GM10266 (cell line): ENCODE measurements around the gene TBC1D7.
A peak's percentile ranks its signal among the peaks of the same experiment; 100 is the strongest.

Source experiments
- DNase-seq: peaks from one replicate; pipeline ENCODE4 v3.0.0; 2012; ENCODE audit errors: extremely low spot score
- CTCF ChIP-seq: IDR thresholded peaks from 2 replicates; pipeline ENCODE4 v1.5.1; 2012; ENCODE audit warnings: mild to moderate bottlenecking, low read depth; ENCODE audit not compliant: control insufficient read depth, insufficient read depth; ENCODE audit errors: missing control alignments

Gene TBC1D7

GRCh38 chr6:13260101-13260598 is 68.2 kb downstream of the TBC1D7 start:
- no peak for DNase-seq
- TF ChIP-seq CTCF, result no peak

GRCh38 chr6:13259393-13259792 is 68.9 kb downstream of the TBC1D7 start:
- peak; percentile 63 for DNase-seq
- TF ChIP-seq CTCF, result no peak

DNA sequence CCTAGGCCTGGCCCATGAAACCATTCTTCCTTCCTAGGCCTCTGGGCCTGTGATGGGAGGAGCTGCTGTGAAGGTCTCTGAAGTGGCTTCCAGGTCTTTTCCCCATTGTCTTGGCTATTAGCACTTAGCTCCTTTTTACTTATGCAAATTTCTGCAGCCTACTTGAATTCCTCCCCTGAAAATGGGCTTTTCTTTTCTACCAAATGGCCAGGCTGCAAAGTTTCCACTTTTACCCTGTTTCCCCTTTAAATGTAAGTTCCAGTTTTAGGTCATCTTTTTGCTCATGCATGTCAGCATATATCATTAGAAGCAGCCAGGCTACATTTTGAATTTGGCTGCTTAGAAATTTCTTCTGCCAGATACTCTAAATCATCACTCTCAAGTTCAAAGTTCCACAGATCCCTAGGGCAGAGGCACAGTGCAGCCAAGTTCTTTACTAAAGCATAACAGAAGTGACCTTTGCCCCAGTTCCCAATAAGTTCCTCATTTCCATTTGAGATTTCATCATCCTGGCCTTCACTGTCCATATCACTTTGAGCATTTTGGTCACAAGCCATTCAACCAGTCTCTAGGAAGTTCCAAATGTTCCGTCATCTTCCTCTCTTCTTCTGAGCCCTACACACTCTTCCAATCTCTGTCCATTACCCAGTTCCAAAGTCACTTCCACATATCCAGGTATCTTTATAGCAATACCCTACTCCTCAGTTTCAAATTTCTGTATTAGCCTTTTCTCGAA is 71.9 kb downstream of the TBC1D7 start:
- TF ChIP-seq CTCF, result no peak
- no peak for DNase-seq
